Erythroblast (primary cell): Measurements from ENCODE around the gene ZNRF3.

ENCODE experiments used
- GATA1 ChIP-seq: IDR thresholded peaks from 2 replicates; pipeline ENCODE4 v1.6.1; 2011; ENCODE audit warnings: low read depth, mild to moderate bottlenecking, control low read depth, low read length, moderate library complexity
- POLR2A ChIP-seq: IDR thresholded peaks from 2 replicates; pipeline ENCODE4 v1.6.1; 2011; ENCODE audit warnings: mild to moderate bottlenecking, low read length

- TF ChIP-seq POLR2A (no peak), GATA1 (no peak)
These were observed 13.2 kb downstream of the ZNRF3 start for GRCh38 chr22:28896611-28897010.
